ENCODE data around the gene ANKRD9.

The ANKRD9 gene

GRCh38 chr14:102512793-102513300, 3.3 kb upstream of the ANKRD9 start:
- no peak for DNase-seq (ENCODE audit: low read depth in 2 of 2)

- DNase-seq (ENCODE audit: low read depth in 2 of 2): no peak
Observed at GRCh38 chr14:102511538-102511937, 2.0 kb upstream of the ANKRD9 start.

- DNase-seq (ENCODE audit: low read depth in 2 of 2): no peak
Observed at GRCh38 chr14:102510616-102511520, 1.3 kb upstream of the ANKRD9 start.

GRCh38 chr14:102508774-102509745, 516 bp downstream of the ANKRD9 start:
- DNase-seq (ENCODE audit: low read depth in 2 of 2): no peak

- no peak for DNase-seq (ENCODE audit: low read depth in 2 of 2)
Observed at GRCh38 chr14:102508410-102508773, 1.2 kb downstream of the ANKRD9 start.

- no peak for DNase-seq (ENCODE audit: low read depth in 2 of 2)
Observed at GRCh38 chr14:102507857-102508312, 1.7 kb downstream of the ANKRD9 start.

- DNase-seq (ENCODE audit: low read depth in 2 of 2): no peak
Observed at GRCh38 chr14:102507081-102507856, 2.3 kb downstream of the ANKRD9 start.

- no peak for DNase-seq (ENCODE audit: low read depth in 2 of 2)
Observed at GRCh38 chr14:102506626-102506925, 3.0 kb downstream of the ANKRD9 start.

GRCh38 chr14:102505775-102506625, 3.6 kb downstream of the ANKRD9 start:
- DNase-seq (ENCODE audit: low read depth in 2 of 2): no peak

GRCh38 chr14:102505000-102505619, 4.5 kb downstream of the ANKRD9 start:
- DNase-seq (ENCODE audit: low read depth in 2 of 2): no peak

GRCh38 chr14:102504328-102504999, 5.1 kb downstream of the ANKRD9 start:
- no peak for DNase-seq (ENCODE audit: low read depth in 2 of 2)

- no peak for DNase-seq (ENCODE audit: low read depth in 2 of 2)
Observed at GRCh38 chr14:102503641-102504327, 5.8 kb downstream of the ANKRD9 start.

GRCh38 chr14:102502571-102502970, 7.0 kb downstream of the ANKRD9 start:
- DNase-seq (ENCODE audit: low read depth in 2 of 2): no peak

- DNase-seq (ENCODE audit: low read depth in 2 of 2): no peak
Observed at GRCh38 chr14:102501751-102502315, 7.7 kb downstream of the ANKRD9 start.

- no peak for DNase-seq (ENCODE audit: low read depth in 2 of 2)
Observed at GRCh38 chr14:102500713-102501112, 8.9 kb downstream of the ANKRD9 start.

- DNase-seq (ENCODE audit: low read depth in 2 of 2): no peak
Observed at GRCh38 chr14:102500158-102500662, 9.4 kb downstream of the ANKRD9 start.

- no peak for DNase-seq (ENCODE audit: low read depth in 2 of 2)
Observed at GRCh38 chr14:102499401-102500157, 10.0 kb downstream of the ANKRD9 start.

Data from stimulated activated CD4-positive, alpha-beta T cell treated with anti-CD3 and anti-CD28 coated beads, Interleukin-12 subunit alpha, Interleukin-12 subunit beta, amount 100 ng/mL, for 24 hours (primary cell).